ENCODE results near the gene ZNF189.
"Not testable (repeated sequence)": the region's sequence is repeated elsewhere in the genome, so short reads cannot be mapped to it uniquely, and the experiment has no call there.

Gene ZNF189

GRCh38 chr9:101380295-101380694, 18.4 kb upstream of the ZNF189 start:
- DNase-seq (ENCODE audit: low read depth in 3 of 3), result no peak

- DNase-seq (ENCODE audit: low read depth in 3 of 3), result no peak
These were observed 17.5 kb upstream of the ZNF189 start for GRCh38 chr9:101381118-101381517.

GRCh38 chr9:101381833-101382342, 16.8 kb upstream of the ZNF189 start:
- no peak for DNase-seq (ENCODE audit: low read depth in 3 of 3)

GRCh38 chr9:101383361-101383760, 15.3 kb upstream of the ZNF189 start:
- DNase-seq (ENCODE audit: low read depth in 3 of 3), result no peak

- not testable (repeated sequence) for DNase-seq (ENCODE audit: low read depth in 3 of 3)
These were observed 13.6 kb upstream of the ZNF189 start, which contains the start of gene BAAT for GRCh38 chr9:101384873-101385536. Gene BAAT, minus strand, starts transcription at chr9:101385006. Its CDS starts 13,602 bp downstream, at chr9:101371404.

- DNase-seq (ENCODE audit: low read depth in 3 of 3), result no peak
These were observed 10.7 kb upstream of the ZNF189 start for GRCh38 chr9:101387871-101388506.

- DNase-seq (ENCODE audit: low read depth in 3 of 3), result no peak
These were observed 10.1 kb upstream of the ZNF189 start for GRCh38 chr9:101388507-101388993.

GRCh38 chr9:101393135-101393534, 5.5 kb upstream of the ZNF189 start:
- DNase-seq (ENCODE audit: low read depth in 3 of 3), result no peak

- no peak for DNase-seq (ENCODE audit: low read depth in 3 of 3)
These were observed 4.0 kb upstream of the ZNF189 start for GRCh38 chr9:101394687-101395086.

- DNase-seq (ENCODE audit: low read depth in 3 of 3), result no peak
These were observed 944 bp upstream of the ZNF189 start for GRCh38 chr9:101397746-101398067.

- DNase-seq (ENCODE audit: low read depth in 3 of 3), result no peak
These were observed 435 bp downstream of the ZNF189 start for GRCh38 chr9:101398930-101399642.

- DNase-seq (ENCODE audit: low read depth in 3 of 3), result no peak
These were observed 956 bp downstream of the ZNF189 start for GRCh38 chr9:101399643-101399970.

- no peak for DNase-seq (ENCODE audit: low read depth in 3 of 3)
These were observed 1.5 kb downstream of the ZNF189 start for GRCh38 chr9:101400120-101400519.

- DNase-seq (ENCODE audit: low read depth in 3 of 3), result no peak
These were observed 5.0 kb downstream of the ZNF189 start for GRCh38 chr9:101403516-101404285.

- DNase-seq (ENCODE audit: low read depth in 3 of 3), result no peak
These were observed 9.9 kb downstream of the ZNF189 start for GRCh38 chr9:101408374-101409078.

- no peak for DNase-seq (ENCODE audit: low read depth in 3 of 3)
These were observed 10.4 kb downstream of the ZNF189 start for GRCh38 chr9:101409079-101409477.

GRCh38 chr9:101414839-101415238, 16.2 kb downstream of the ZNF189 start:
- DNase-seq (ENCODE audit: low read depth in 3 of 3), result no peak

- DNase-seq (ENCODE audit: low read depth in 3 of 3), result no peak
These were observed 16.9 kb downstream of the ZNF189 start for GRCh38 chr9:101415578-101415977.

GRCh38 chr9:101417389-101417788, 18.7 kb downstream of the ZNF189 start:
- no peak for DNase-seq (ENCODE audit: low read depth in 3 of 3)

- DNase-seq (ENCODE audit: low read depth in 3 of 3), result no peak
These were observed 19.3 kb downstream of the ZNF189 start for GRCh38 chr9:101417977-101418376.

Data from stimulated activated CD4-positive, alpha-beta T cell treated with anti-CD3 and anti-CD28 coated beads, TNF-alpha, amount 100 ng/mL, for 48 hours (primary cell).